HepG2 (cell line): ENCODE measurements around the gene VPREB1. TPM values are rescaled to one million over a fixed set of nuclear protein-coding genes. Genes with fewer than 3 reads are reported as not detected.

Experiments
- ATAC-seq: fragments of 200-7000 bp; cut with Tn5 transposase; 3 replicates; pipeline ENCODE4 v1.9.1; 2020; ENCODE audit warnings: mild to moderate bottlenecking, moderate library complexity
- BruUV-seq: library from RNA; stranded (reverse); fragments of 400-500 nt; replicated peaks from 2 replicates; lab custom pipeline; 2021; lab: Mats Ljungman, UMichigan
- CTCF ChIA-PET: fragments of 300-600 bp; formaldehyde crosslinking; extraction: SDS; loops from one replicate; lab custom pipeline; 2021; ENCODE audit warnings: low total read pairs, inconsistent platforms, low intra/inter-chr PET ratio; lab: Yijun Ruan, JAX
- POLR2A ChIA-PET: fragments of 350-600 bp; sonication (Branson Sonifier 250); formaldehyde crosslinking; loops from one replicate; lab custom pipeline; 2020; ENCODE audit warnings: antibody characterized with exemption, inconsistent platforms; lab: Yijun Ruan, JAX
- DNase-seq: peaks from one replicate; pipeline ENCODE4 v3.0.0-alpha.2; 2015; ENCODE audit warnings: low spot score
- FAIRE-seq: peaks from 3 replicates; lab custom pipeline; 2011; peaks lifted over from hg19 to GRCh38; lab: Jason Lieb, UNC
- H2AFZ ChIP-seq: one replicate; pipeline ENCODE4 v1.6.1; 2011; ENCODE audit warnings: low read length, inconsistent platforms
- H3K27ac ChIP-seq: fragments of 300-600 bp; 3 replicates; pipeline ENCODE4 v1.8.0; 2011; ENCODE audit warnings: mixed run types, mild to moderate bottlenecking, mixed read lengths, low read length, inconsistent platforms; ENCODE audit not compliant: insufficient read depth; ENCODE audit errors: extremely low read length
- H3K27me3 ChIP-seq, 2 experiments: fragments of 200-600 bp in 1 of 2; 2 replicates in 1 of 2; 3 replicates in 1 of 2; pipeline versions ENCODE4 v1.6.0 to v1.8.0; 2011; ENCODE audit warnings: low read length in 2 of 2, mild to moderate bottlenecking in 2 of 2, moderate library complexity in 2 of 2, inconsistent platforms in 1 of 2; ENCODE audit not compliant: insufficient read depth in 2 of 2, control insufficient read depth in 1 of 2
- H3K36me3 ChIP-seq, 2 experiments: fragments of 200-600 bp in 1 of 2; replicated peaks in 1 of 2; 2 replicates in 1 of 2; 3 replicates in 1 of 2; pipeline versions ENCODE4 v1.5.1 to v1.8.0; 2011; ENCODE audit warnings: low read length in 2 of 2, inconsistent platforms in 1 of 2; ENCODE audit not compliant: insufficient read depth in 2 of 2, control insufficient read depth in 1 of 2
- H3K4me1 ChIP-seq: 2 replicates; pipeline ENCODE4 v1.5.1; 2012; ENCODE audit warnings: low read length, inconsistent platforms; ENCODE audit not compliant: insufficient read depth
- H3K4me2 ChIP-seq: 2 replicates; pipeline ENCODE4 v1.6.0; 2011; ENCODE audit warnings: low read depth, low read length, inconsistent platforms
- H3K4me3 ChIP-seq, 3 experiments: fragments of 200-600 bp in 1 of 3; sonication (generic), shearing (Covaris generic) in 1 of 3; replicated peaks in 1 of 3; 2 replicates each; pipeline ENCODE4 v1.5.1; 2011 to 2016; ENCODE audit warnings: low read length in 3 of 3, inconsistent platforms in 2 of 3, low read depth in 2 of 3, mild to moderate bottlenecking in 2 of 3, control low read depth in 1 of 3, mixed read lengths in 1 of 3; ENCODE audit not compliant: insufficient read depth in 1 of 3
- H3K79me2 ChIP-seq: one replicate; pipeline ENCODE4 v1.6.1; 2011; ENCODE audit warnings: low read length, inconsistent platforms; ENCODE audit not compliant: insufficient read depth
- H3K9ac ChIP-seq: 2 replicates; pipeline ENCODE4 v1.6.0; 2011; ENCODE audit warnings: mild to moderate bottlenecking, low read depth, low read length, inconsistent platforms; ENCODE audit not compliant: insufficient read depth
- H3K9me3 ChIP-seq: 2 replicates; pipeline ENCODE4 v1.5.1; 2012; ENCODE audit warnings: mild to moderate bottlenecking, low read length
- H4K20me1 ChIP-seq: 2 replicates; pipeline ENCODE4 v1.6.0; 2011; ENCODE audit warnings: inconsistent platforms, mild to moderate bottlenecking, low read length, moderate library complexity; ENCODE audit not compliant: insufficient read depth
- GFI1 ChIP-seq: sonication (generic); formaldehyde crosslinking; IDR thresholded peaks from 2 replicates; pipeline ENCODE4 v1.5.0; 2020; ENCODE audit warnings: missing genetic modification reagents, mild to moderate bottlenecking, borderline replicate concordance
- HNRNPH1 ChIP-seq: fragments of 200-400 bp; formaldehyde crosslinking; optimal IDR thresholded peaks from 2 replicates; pipeline ENCODE3; 2017; ENCODE audit warnings: mild to moderate bottlenecking, low read depth, low read length
- KDM5B ChIP-seq: sonication (generic); formaldehyde crosslinking; IDR thresholded peaks from 2 replicates; pipeline ENCODE4 v1.4.0; 2020; ENCODE audit warnings: missing genetic modification reagents, mild to moderate bottlenecking, borderline replicate concordance
- MIER2 ChIP-seq: IDR thresholded peaks from 2 replicates; pipeline ENCODE4 v1.6.1; 2016; ENCODE audit warnings: missing biosample characterization, missing genetic modification reagents
- NFE2L1 ChIP-seq: sonication (generic); formaldehyde crosslinking; IDR thresholded peaks from 2 replicates; pipeline ENCODE4 v1.4.0; 2020; ENCODE audit warnings: missing genetic modification reagents, mild to moderate bottlenecking, borderline replicate concordance
- NR2F2 ChIP-seq: IDR thresholded peaks from 2 replicates; pipeline ENCODE4 v1.6.1; 2012; ENCODE audit warnings: low read depth, inconsistent platforms, borderline replicate concordance
- PAF1 ChIP-seq: IDR thresholded peaks from 2 replicates; pipeline ENCODE4 v1.6.1; 2016; ENCODE audit warnings: missing genetic modification reagents, missing compliant biosample characterization
- ZNF253 ChIP-seq: sonication (generic); formaldehyde crosslinking; IDR thresholded peaks from 2 replicates; pipeline ENCODE4 v1.8.0; 2022; ENCODE audit warnings: mild to moderate bottlenecking, missing genetic modification reagents, borderline replicate concordance
- ZNF367 ChIP-seq: sonication (generic); formaldehyde crosslinking; IDR thresholded peaks from 2 replicates; pipeline ENCODE4 v1.4.0; 2020; ENCODE audit warnings: missing genetic modification reagents, borderline replicate concordance
- ZNF441 ChIP-seq: sonication (generic); formaldehyde crosslinking; IDR thresholded peaks from 2 replicates; pipeline ENCODE4 v1.7.0; 2021; ENCODE audit warnings: missing genetic modification reagents, borderline replicate concordance
- ZNF510 ChIP-seq: sonication (generic); formaldehyde crosslinking; IDR thresholded peaks from 2 replicates; pipeline ENCODE4 v1.4.0; 2020; ENCODE audit warnings: low read depth, mild to moderate bottlenecking, missing genetic modification reagents
- ZNF570 ChIP-seq: sonication (generic); formaldehyde crosslinking; IDR thresholded peaks from 2 replicates; pipeline ENCODE4 v1.4.0; 2020; ENCODE audit warnings: mild to moderate bottlenecking, missing genetic modification reagents, borderline replicate concordance
- ZNF766 ChIP-seq: sonication (generic); formaldehyde crosslinking; IDR thresholded peaks from 2 replicates; pipeline ENCODE4 v1.5.0; 2020; ENCODE audit warnings: missing genetic modification reagents, borderline replicate concordance
- WGBS: methylation state at CpG from one replicate; pipeline ENCODE4 v1.1.6; 2017; ENCODE audit warnings: low lambda C conversion rate; 5-methylcytosine and 5-hydroxymethylcytosine counted together
- in situ Hi-C: cut with HindIII; loops from 2 replicates; pipeline ENCODE4 v1.10.0; 2017; ENCODE audit warnings: low pct_unique_long_range_greater_than_20kb; ENCODE audit not compliant: extremely low pct_ligation_motif_present
- intact Hi-C: fragments of 100-400 bp; cut with micrococcal nuclease; formaldehyde crosslinking; loops from one replicate; pipeline ENCODE4 v1.10.0; 2022; ENCODE audit not compliant: unreplicated experiment
- polyA plus RNA-seq, 8 experiments: library from polyadenylated mRNA; depleted of rRNA in 3 of 8; stranded (reverse) in 7 of 8; unstranded in 1 of 8; fragments of >200 nt; fragmentation: Illumina TruSeq in 4 of 8; extraction: Trizol in 4 of 8; gene quantifications; 2 replicates each; pipeline versions ENCODE4 v1.2.1 to v1.2.3, GENCODE V29; 2011 to 2016; ENCODE audit warnings: low read depth in 4 of 8, missing spikeins in 1 of 8, mixed read lengths in 1 of 8; ENCODE audit not compliant: insufficient read depth in 1 of 8
- total RNA-seq, 5 experiments: library from RNA; depleted of rRNA; stranded (reverse); fragments of >200 nt; fragmentation: Illumina TruSeq; extraction: Trizol; gene quantifications; 2 replicates each; pipeline ENCODE4 v1.2.3, GENCODE V29; 2016; ENCODE audit warnings: low read depth in 1 of 5
- TF ChIP-seq, protein P1 (sequence below): sonication (generic); formaldehyde crosslinking; IDR thresholded peaks from 2 replicates; pipeline ENCODE4 v1.4.0; 2020; ENCODE audit warnings: missing genetic modification reagents, borderline replicate concordance
- TF ChIP-seq, protein P2 (sequence below): sonication (generic); formaldehyde crosslinking; IDR thresholded peaks from 2 replicates; pipeline ENCODE4; 2020; ENCODE audit warnings: missing genetic modification reagents, mild to moderate bottlenecking, borderline replicate concordance

The VPREB1 gene
- total and polyA plus RNA-seq, 2 of the 13 experiments (the other 11 are each of a cell fraction or from before 2014, with no cell fraction given) = not detected

DNA sequence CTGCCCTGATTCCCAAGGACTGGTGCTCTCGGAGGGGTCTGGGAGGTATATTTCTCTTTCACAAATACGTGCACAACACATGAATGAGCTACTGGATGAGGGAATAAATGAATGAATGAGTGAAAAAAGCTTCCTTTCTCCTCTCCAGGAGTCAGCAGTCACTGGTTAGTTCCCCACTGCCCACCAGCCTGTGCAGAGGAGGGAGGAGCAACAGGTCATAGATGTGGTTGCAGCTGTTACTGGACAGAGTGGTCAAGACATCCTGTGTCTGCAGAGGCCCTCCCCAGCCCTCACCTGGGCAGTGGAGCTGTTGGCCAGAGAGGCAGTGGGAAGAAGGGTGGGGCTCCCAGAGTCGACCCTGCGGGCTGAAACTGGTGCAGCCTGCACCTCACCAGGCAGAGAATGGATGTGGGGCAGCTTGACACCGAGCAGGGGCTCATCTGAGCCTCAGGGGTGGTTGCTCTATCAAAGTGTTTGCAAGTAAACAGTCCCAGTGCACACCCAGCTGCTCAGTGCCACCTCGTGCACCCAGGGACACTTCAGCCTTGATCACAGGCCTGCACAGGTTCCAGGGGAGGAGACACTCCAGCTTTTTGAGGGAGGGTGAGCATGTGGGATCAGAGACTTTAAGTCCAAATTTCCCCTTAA is 1.4 kb upstream of the VPREB1 start:
- Histone ChIP-seq H3K27me3 (peaks cover 3 to 37% of the 10 kb centered on the region in 2 experiments; a peak in 3 of 5 replicates), H2AFZ (no peak overlapping the region), H3K27ac (no peak overlapping the region), H3K4me2 (no peak overlapping the region), H3K4me1 (no peaks in the 10 kb centered on the region), H3K4me3 (no peak overlapping the region), H4K20me1 (no peaks in the 10 kb centered on the region), H3K9me3 (no peaks in the 10 kb centered on the region)
- 33% methylated on average over 6 of the region's 6 CpGs for WGBS
- POLR2A ChIA-PET = no interaction called here
- no TSS peak for BruUV-seq
- intact Hi-C loops = no loop called here
- TF ChIP-seq ZNF367 (CRISPR knock-in tag) (no peak), ZNF441 (CRISPR knock-in tag) (no peak), ZNF766 (CRISPR knock-in tag) (no peak), ZNF570 (CRISPR knock-in tag) (no peak), KDM5B (no peak), ZNF253 (CRISPR knock-in tag) (no peak), NR2F2 (no peak), ZNF510 (CRISPR knock-in tag) (no peak), NFE2L1 (CRISPR knock-in tag) (no peak), GFI1 (CRISPR knock-in tag) (no peak), PAF1 (CRISPR knock-in tag) (no peak), MIER2 (CRISPR knock-in tag) (no peak), HNRNPH1 (no peak)
- TF ChIP-seq, protein P1, sequence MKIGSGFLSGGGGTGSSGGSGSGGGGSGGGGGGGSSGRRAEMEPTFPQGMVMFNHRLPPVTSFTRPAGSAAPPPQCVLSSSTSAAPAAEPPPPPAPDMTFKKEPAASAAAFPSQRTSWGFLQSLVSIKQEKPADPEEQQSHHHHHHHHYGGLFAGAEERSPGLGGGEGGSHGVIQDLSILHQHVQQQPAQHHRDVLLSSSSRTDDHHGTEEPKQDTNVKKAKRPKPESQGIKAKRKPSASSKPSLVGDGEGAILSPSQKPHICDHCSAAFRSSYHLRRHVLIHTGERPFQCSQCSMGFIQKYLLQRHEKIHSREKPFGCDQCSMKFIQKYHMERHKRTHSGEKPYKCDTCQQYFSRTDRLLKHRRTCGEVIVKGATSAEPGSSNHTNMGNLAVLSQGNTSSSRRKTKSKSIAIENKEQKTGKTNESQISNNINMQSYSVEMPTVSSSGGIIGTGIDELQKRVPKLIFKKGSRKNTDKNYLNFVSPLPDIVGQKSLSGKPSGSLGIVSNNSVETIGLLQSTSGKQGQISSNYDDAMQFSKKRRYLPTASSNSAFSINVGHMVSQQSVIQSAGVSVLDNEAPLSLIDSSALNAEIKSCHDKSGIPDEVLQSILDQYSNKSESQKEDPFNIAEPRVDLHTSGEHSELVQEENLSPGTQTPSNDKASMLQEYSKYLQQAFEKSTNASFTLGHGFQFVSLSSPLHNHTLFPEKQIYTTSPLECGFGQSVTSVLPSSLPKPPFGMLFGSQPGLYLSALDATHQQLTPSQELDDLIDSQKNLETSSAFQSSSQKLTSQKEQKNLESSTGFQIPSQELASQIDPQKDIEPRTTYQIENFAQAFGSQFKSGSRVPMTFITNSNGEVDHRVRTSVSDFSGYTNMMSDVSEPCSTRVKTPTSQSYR (CRISPR knock-in tag) = no peak
- TF ChIP-seq, protein P2, sequence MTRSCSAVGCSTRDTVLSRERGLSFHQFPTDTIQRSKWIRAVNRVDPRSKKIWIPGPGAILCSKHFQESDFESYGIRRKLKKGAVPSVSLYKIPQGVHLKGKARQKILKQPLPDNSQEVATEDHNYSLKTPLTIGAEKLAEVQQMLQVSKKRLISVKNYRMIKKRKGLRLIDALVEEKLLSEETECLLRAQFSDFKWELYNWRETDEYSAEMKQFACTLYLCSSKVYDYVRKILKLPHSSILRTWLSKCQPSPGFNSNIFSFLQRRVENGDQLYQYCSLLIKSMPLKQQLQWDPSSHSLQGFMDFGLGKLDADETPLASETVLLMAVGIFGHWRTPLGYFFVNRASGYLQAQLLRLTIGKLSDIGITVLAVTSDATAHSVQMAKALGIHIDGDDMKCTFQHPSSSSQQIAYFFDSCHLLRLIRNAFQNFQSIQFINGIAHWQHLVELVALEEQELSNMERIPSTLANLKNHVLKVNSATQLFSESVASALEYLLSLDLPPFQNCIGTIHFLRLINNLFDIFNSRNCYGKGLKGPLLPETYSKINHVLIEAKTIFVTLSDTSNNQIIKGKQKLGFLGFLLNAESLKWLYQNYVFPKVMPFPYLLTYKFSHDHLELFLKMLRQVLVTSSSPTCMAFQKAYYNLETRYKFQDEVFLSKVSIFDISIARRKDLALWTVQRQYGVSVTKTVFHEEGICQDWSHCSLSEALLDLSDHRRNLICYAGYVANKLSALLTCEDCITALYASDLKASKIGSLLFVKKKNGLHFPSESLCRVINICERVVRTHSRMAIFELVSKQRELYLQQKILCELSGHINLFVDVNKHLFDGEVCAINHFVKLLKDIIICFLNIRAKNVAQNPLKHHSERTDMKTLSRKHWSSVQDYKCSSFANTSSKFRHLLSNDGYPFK = no peak
- TF ChIP-seq, all 625 proteins: peak for 0
- no peaks in the 10 kb centered on the region for H3K79me2 ChIP-seq
- no peak overlapping the region for H3K9ac ChIP-seq
- no peak for DNase-seq
- CTCF ChIA-PET = no interaction called here
- no peak for ATAC-seq
- no peaks in the 10 kb centered on the region for H3K36me3 ChIP-seq
- FAIRE-seq = no peak
- in situ Hi-C loops = no loop called here
